H1 (cell line): ENCODE data around the gene BCAS3. TPM values are rescaled to one million over a fixed set of nuclear protein-coding genes. Genes with fewer than 3 reads are reported as not detected.

Experiments
- CTCF ChIA-PET: fragments of 300-600 bp; sonication (Branson Sonifier 250); formaldehyde crosslinking; loops from one replicate; lab custom pipeline; 2021; ENCODE audit not compliant: partially characterized antibody; lab: Charles Lee
- POLR2A ChIA-PET: fragments of 300-600 bp; sonication (Branson Sonifier 250); formaldehyde crosslinking; loops from one replicate; lab custom pipeline; 2021; ENCODE audit warnings: inconsistent platforms; ENCODE audit not compliant: partially characterized antibody; lab: Charles Lee
- DNase-seq, 2 experiments: peaks; one replicate each; pipeline versions ENCODE4 v3.0.0 to v3.0.0-alpha.2; 2010 to 2022; ENCODE audit warnings: low spot score in 2 of 2, low read depth in 1 of 2, mixed read lengths in 1 of 2
- FAIRE-seq: peaks from 2 replicates; lab custom pipeline; 2011; peaks lifted over from hg19 to GRCh38; lab: Jason Lieb, UNC
- H2AFZ ChIP-seq: 2 replicates; pipeline ENCODE4 v1.8.1; 2012; ENCODE audit warnings: low read length, inconsistent platforms
- H2AK5ac ChIP-seq: 2 replicates; pipeline ENCODE4 v1.6.1; 2013; ENCODE audit warnings: low read depth, low read length
- H2BK120ac ChIP-seq: replicated peaks from 2 replicates; pipeline ENCODE3; 2013; ENCODE audit warnings: low read depth, low read length, inconsistent platforms
- H2BK12ac ChIP-seq: 2 replicates; pipeline ENCODE4 v1.6.1; 2013; ENCODE audit warnings: low read depth, low read length
- H2BK15ac ChIP-seq: 2 replicates; pipeline ENCODE4 v1.6.1; 2013; ENCODE audit warnings: low read length
- H2BK20ac ChIP-seq: 2 replicates; pipeline ENCODE4 v1.6.1; 2013; ENCODE audit warnings: low read length
- H2BK5ac ChIP-seq: 2 replicates; pipeline ENCODE4 v1.6.1; 2013; ENCODE audit warnings: low read depth, low read length
- H3K14ac ChIP-seq: 2 replicates; pipeline ENCODE4 v1.6.1; 2013; ENCODE audit warnings: inconsistent platforms; ENCODE audit not compliant: insufficient read length
- H3K18ac ChIP-seq: 2 replicates; pipeline ENCODE4 v1.6.1; 2013; ENCODE audit warnings: low read length; ENCODE audit errors: extremely low read depth
- H3K23ac ChIP-seq: 2 replicates; pipeline ENCODE4 v1.6.1; 2013; ENCODE audit warnings: inconsistent platforms; ENCODE audit not compliant: insufficient read length
- H3K23me2 ChIP-seq: 2 replicates; pipeline ENCODE4 v1.6.1; 2013; ENCODE audit warnings: low read depth, low read length
- H3K27ac ChIP-seq: 2 replicates; pipeline ENCODE4 v1.6.1; 2011; ENCODE audit warnings: low read depth, low read length, inconsistent platforms
- H3K27me3 ChIP-seq, 4 experiments: replicated peaks in 1 of 4; 1 replicate in 1 of 4; 2 replicates in 3 of 4; pipeline versions ENCODE4 v1.6.1 to v1.8.1; 2011 to 2013; ENCODE audit warnings: low read length in 3 of 4, mild to moderate bottlenecking in 3 of 4, inconsistent platforms in 2 of 4, mixed read lengths in 2 of 4, moderate library complexity in 1 of 4; ENCODE audit not compliant: control insufficient read depth in 3 of 4, insufficient read depth in 3 of 4; ENCODE audit errors: extremely low read depth in 1 of 4
- H3K36me3 ChIP-seq, 4 experiments: 2 replicates each; pipeline versions ENCODE4 v1.6.1 to v1.8.1; 2011 to 2013; ENCODE audit warnings: mild to moderate bottlenecking in 4 of 4, low read length in 3 of 4, moderate library complexity in 2 of 4, control low read depth in 1 of 4, inconsistent platforms in 1 of 4; ENCODE audit not compliant: insufficient read depth in 4 of 4, control insufficient read depth in 2 of 4
- H3K4ac ChIP-seq: replicated peaks from 2 replicates; pipeline ENCODE3; 2013; ENCODE audit warnings: low read length, low read depth, mixed read lengths, inconsistent platforms; ENCODE audit not compliant: insufficient read length
- H3K4me1 ChIP-seq, 4 experiments: replicated peaks in 1 of 4; 1 replicate in 1 of 4; 2 replicates in 3 of 4; pipeline versions ENCODE4 v1.6.1 to v1.8.1; 2011 to 2013; ENCODE audit warnings: low read length in 3 of 4, inconsistent platforms in 2 of 4, mixed read lengths in 1 of 4; ENCODE audit not compliant: insufficient read depth in 4 of 4, control insufficient read depth in 3 of 4
- H3K4me2 ChIP-seq, 2 experiments: 2 replicates each; pipeline versions ENCODE4 v1.6.1 to v1.8.1; 2011 to 2013; ENCODE audit warnings: low read depth in 2 of 2, low read length in 2 of 2, control low read depth in 1 of 2, inconsistent platforms in 1 of 2, mild to moderate bottlenecking in 1 of 2; ENCODE audit not compliant: insufficient read depth in 1 of 2
- H3K4me3 ChIP-seq, 4 experiments: fragments of 200-600, 300-600 bp in 1 of 4; sonication (generic), shearing (Covaris generic), sonication (Bioruptor Twin) in 1 of 4; 2 replicates each; pipeline versions ENCODE4 v1.5.1 to v1.8.1; 2011 to 2016; ENCODE audit warnings: low read length in 4 of 4, low read depth in 3 of 4, control low read depth in 2 of 4, inconsistent platforms in 2 of 4, mild to moderate bottlenecking in 2 of 4, mixed read lengths in 1 of 4, moderate library complexity in 1 of 4; ENCODE audit not compliant: insufficient read depth in 2 of 4; ENCODE audit errors: extremely low read depth in 1 of 4
- H3K56ac ChIP-seq: replicated peaks from 2 replicates; pipeline ENCODE3; 2013; ENCODE audit warnings: low read depth, mild to moderate bottlenecking, mixed read lengths, low read length, inconsistent platforms; ENCODE audit not compliant: insufficient read length
- H3K79me1 ChIP-seq: 2 replicates; pipeline ENCODE4 v1.6.1; 2013; ENCODE audit warnings: low read depth, low read length, control low read depth
- H3K79me2 ChIP-seq, 2 experiments: 2 replicates each; pipeline versions ENCODE4 v1.6.1 to v1.8.1; 2012 to 2013; ENCODE audit warnings: low read length in 2 of 2, mild to moderate bottlenecking in 2 of 2, inconsistent platforms in 1 of 2; ENCODE audit not compliant: insufficient read depth in 2 of 2, control insufficient read depth in 1 of 2
- H3K9ac ChIP-seq, 4 experiments: replicated peaks in 1 of 4; 1 replicate in 1 of 4; 2 replicates in 3 of 4; pipeline versions ENCODE4 v1.6.1 to v1.8.1; 2011 to 2013; ENCODE audit warnings: low read depth in 3 of 4, low read length in 3 of 4, control low read depth in 2 of 4, mild to moderate bottlenecking in 2 of 4, moderate library complexity in 2 of 4, inconsistent platforms in 1 of 4; ENCODE audit errors: extremely low read depth in 1 of 4
- H3K9me3 ChIP-seq, 2 experiments: 2 replicates each; pipeline versions ENCODE4 v1.6.1 to v1.8.1; 2012 to 2013; ENCODE audit warnings: mild to moderate bottlenecking in 2 of 2, moderate library complexity in 2 of 2, control low read depth in 1 of 2, inconsistent platforms in 1 of 2, low read depth in 1 of 2, low read length in 1 of 2, mixed read lengths in 1 of 2; ENCODE audit not compliant: insufficient read depth in 2 of 2
- H4K20me1 ChIP-seq, 2 experiments: replicated peaks in 1 of 2; 2 replicates each; pipeline versions ENCODE3 to v1.8.1; 2011 to 2013; ENCODE audit warnings: inconsistent platforms in 2 of 2, low read length in 2 of 2, mild to moderate bottlenecking in 1 of 2; ENCODE audit not compliant: insufficient read depth in 2 of 2, control insufficient read depth in 1 of 2
- H4K5ac ChIP-seq: 2 replicates; pipeline ENCODE4 v1.6.1; 2013; ENCODE audit warnings: low read length, low read depth, mixed read lengths, inconsistent platforms; ENCODE audit not compliant: insufficient read length
- H4K8ac ChIP-seq: 2 replicates; pipeline ENCODE4 v1.8.0; 2013; ENCODE audit warnings: mild to moderate bottlenecking, moderate library complexity, low read length, inconsistent platforms; ENCODE audit not compliant: insufficient read depth; ENCODE audit errors: extremely low read depth
- H4K91ac ChIP-seq: replicated peaks from 2 replicates; pipeline ENCODE3; 2013; ENCODE audit warnings: low read length, mixed read lengths, inconsistent platforms; ENCODE audit not compliant: insufficient read length
- CBX8 ChIP-seq: fragments of 300-800, 300-1000 bp; sonication (generic); IDR thresholded peaks from 2 replicates; pipeline ENCODE4 v1.7.1; 2016; ENCODE audit warnings: low read depth, low read length, borderline replicate concordance
- CTCF ChIP-seq, 3 experiments: IDR thresholded peaks; 1 replicate in 2 of 3; 2 replicates in 1 of 3; pipeline versions ENCODE4 v1.5.1 to v1.6.1; 2011; ENCODE audit warnings: low read length in 3 of 3, mild to moderate bottlenecking in 3 of 3, inconsistent platforms in 2 of 3, low read depth in 1 of 3, moderate library complexity in 1 of 3; ENCODE audit not compliant: insufficient read depth in 1 of 3; ENCODE audit errors: control extremely low read depth in 1 of 3
- KDM4A ChIP-seq: IDR thresholded peaks from one replicate; pipeline ENCODE4 v1.7.1; 2012; ENCODE audit warnings: low read depth, mild to moderate bottlenecking, moderate library complexity, low read length, inconsistent platforms; ENCODE audit not compliant: severe bottlenecking
- WGBS, 2 experiments: shearing (Covaris generic) in 1 of 2; methylation state at CpG; one replicate each; pipeline versions ENCODE4 v1.1.6 to v1.1.7; 2013 to 2015; ENCODE audit warnings: low lambda C conversion rate in 2 of 2, mixed read lengths in 2 of 2, inconsistent platforms in 1 of 2, low coverage in 1 of 2, missing lambda C conversion rate in 1 of 2; ENCODE audit not compliant: insufficient replicate concordance in 2 of 2, insufficient coverage in 1 of 2, insufficient read length in 1 of 2; ENCODE audit errors: extremely low coverage in 1 of 2, missing lambda C conversion rate in 1 of 2; 5-methylcytosine and 5-hydroxymethylcytosine counted together
- polyA plus RNA-seq, 7 experiments: library from polyadenylated mRNA; depleted of rRNA in 3 of 7; stranded (reverse) in 5 of 7; unstranded in 2 of 7; fragments of >200 nt in 5 of 7; fragments of 200-250 nt in 2 of 7; gene quantifications; 1 replicate in 5 of 7; 2 replicates in 1 of 7; 4 replicates in 1 of 7; pipeline versions ENCODE4 v1.2.1 to v1.2.3, GENCODE V29; 2011 to 2013; ENCODE audit warnings: missing spikeins in 2 of 7, mixed read lengths in 2 of 7
- total RNA-seq: library from RNA; stranded (reverse); fragmentation: NEBNext Ultra II Directional; extraction: Animal tissue kit (Norgen Biotek cat#: 25700); gene quantifications from 2 replicates; pipeline ENCODE4 v1.2.1, GENCODE V29; 2021

The BCAS3 gene
- total and polyA plus RNA-seq, 2 of the 8 experiments (the other 6 are each of a cell fraction or from before 2014, with no cell fraction given), result 9.9 to 13.3 TPM

DNA sequence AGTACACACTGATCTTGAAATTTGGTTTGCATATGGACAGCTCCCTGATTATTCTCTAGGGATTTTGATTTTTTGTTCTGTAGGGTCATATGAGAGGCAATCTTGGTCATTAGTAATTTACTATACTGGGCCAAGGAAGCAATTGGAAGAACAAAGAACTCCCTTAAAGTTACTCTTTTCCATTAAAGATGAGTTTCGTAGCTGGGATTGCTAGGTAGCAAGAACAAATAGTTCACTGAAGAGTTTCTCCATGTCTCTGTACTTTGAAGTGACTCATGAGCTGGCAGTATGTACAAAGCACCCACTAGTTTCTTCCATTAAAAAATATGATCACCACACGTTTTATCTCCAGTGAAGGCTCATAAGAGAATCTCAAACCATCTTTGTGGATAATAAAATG, 6.2 kb upstream of the BCAS3 start:
- Histone ChIP-seq H3K79me2 (no peaks in the 10 kb centered on the region), H3K4me3 (no peak overlapping the region), H3K4me1 (no peaks in the 10 kb centered on the region), H4K5ac (no peak overlapping the region), H2AFZ (no peak overlapping the region), H2BK120ac (no peak overlapping the region), H4K8ac (no peak overlapping the region), H2BK5ac (no peak overlapping the region), H3K36me3 (no peaks in the 10 kb centered on the region), H4K20me1 (no peaks in the 10 kb centered on the region), H3K4ac (no peak overlapping the region), H3K23me2 (no peaks in the 10 kb centered on the region), H3K23ac (no peak overlapping the region), H3K18ac (no peak overlapping the region), H3K9me3 (no peaks in the 10 kb centered on the region), H3K79me1 (no peaks in the 10 kb centered on the region), H3K27me3 (no peaks in the 10 kb centered on the region), H2AK5ac (no peak overlapping the region), H3K27ac (no peak overlapping the region), H3K9ac (no peak overlapping the region), H3K14ac (no peak overlapping the region), H2BK12ac (no peak overlapping the region), H3K4me2 (no peak overlapping the region), H2BK20ac (no peak overlapping the region), H2BK15ac (no peak overlapping the region), H4K91ac (no peak overlapping the region), H3K56ac (no peak overlapping the region)
- CTCF ChIA-PET, result no interaction called here
- 66% methylated on average over 2 of the region's 2 CpGs; no CpG with 5 or more reads in 1 of the 2 experiments for WGBS, 2 experiments
- POLR2A ChIA-PET, result no interaction called here
- DNase-seq (no peak), FAIRE-seq (no peak)
- no peak for TF ChIP-seq KDM4A
- TF ChIP-seq CBX8, result no peak
- no peak for TF ChIP-seq CTCF (IDR thresholded peaks at IDR 0.05; ENCODE audit: control extremely low read depth in 1 of 3, insufficient read depth in 1 of 3, low read depth in 1 of 3, low read length in 3 of 3)
